DMS153 treated with DMSO at 0.1 percent for 48 hours (cell line): Measurements from ENCODE around the gene KCNJ8.

ENCODE experiments used
- DNase-seq: peaks from one replicate; lab custom pipeline; 2025; ENCODE audit not compliant: unreplicated experiment; lab: John Stamatoyannopoulos, UW

KCNJ8 gene

DNA sequence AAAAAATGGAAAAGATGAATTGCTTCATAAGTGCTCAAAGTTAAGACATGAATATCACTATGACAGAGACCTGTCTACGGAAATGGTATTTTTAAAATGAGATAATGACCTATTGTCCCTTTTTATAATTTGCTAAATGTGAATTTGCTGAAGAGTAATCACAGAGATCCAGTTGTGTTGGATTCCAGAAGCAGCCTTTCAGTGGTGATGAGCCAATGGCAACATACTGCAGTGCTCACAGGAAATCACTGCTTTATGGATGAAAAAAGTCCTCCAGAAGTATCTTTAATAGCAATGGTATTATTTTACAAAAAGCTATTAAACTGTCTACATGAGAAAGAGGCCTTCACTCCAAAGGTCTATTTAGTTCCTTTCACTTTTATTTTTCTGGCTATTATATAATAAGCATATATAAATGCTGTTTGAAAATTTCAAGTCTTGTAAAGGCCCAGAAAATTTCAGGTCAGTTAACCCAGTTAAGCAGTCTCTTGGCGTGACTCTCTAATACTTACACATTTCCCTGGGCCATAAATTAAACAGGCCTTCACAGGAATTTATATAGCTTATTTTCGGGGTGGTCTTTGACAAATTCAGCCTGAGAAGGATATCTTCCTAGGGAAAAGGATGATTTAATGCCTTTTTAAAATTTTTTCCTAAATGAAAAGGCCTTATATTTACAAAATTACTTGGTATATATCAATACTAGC, 55.4 kb downstream of the KCNJ8 start:
- no peak for DNase-seq

DNA sequence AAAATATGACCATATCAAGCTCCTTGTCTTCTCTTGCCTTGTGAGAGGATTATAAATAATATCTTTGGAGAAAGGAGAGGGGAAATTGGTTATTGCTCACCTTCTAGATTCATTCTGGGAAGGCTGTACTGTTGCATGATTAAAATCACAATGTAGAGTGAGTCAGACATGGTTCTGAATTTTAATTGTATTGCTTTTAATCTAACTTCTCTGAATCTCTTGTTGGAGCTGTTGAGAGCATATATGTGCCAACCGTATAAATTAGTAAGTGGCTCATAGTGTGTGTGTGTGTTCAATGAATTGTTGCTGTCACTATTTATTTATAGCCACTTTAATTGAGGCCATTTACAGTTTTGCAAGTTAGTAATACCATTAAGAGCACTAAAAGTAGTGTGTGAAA, 56.1 kb downstream of the KCNJ8 start:
- DNase-seq = no peak

DNA sequence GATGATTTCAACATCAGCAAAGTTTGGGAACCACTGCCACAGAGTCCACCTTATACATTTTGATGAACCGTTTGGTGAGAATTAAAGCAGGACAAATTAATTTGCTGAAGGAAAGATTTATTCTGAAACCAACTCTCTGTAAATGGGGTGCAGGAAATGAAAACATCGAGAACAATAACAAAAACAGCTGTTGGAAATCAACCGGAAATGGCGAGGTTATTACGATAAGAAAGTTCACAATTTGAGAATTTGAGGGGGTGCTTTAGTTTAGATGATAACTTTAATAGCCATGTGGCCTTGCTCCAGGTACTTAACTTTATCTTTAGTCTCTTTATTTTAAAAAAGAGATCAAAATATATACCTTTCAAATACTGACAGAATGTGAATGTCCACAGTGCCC, 56.7 kb downstream of the KCNJ8 start:
- DNase-seq = no peak

DNA sequence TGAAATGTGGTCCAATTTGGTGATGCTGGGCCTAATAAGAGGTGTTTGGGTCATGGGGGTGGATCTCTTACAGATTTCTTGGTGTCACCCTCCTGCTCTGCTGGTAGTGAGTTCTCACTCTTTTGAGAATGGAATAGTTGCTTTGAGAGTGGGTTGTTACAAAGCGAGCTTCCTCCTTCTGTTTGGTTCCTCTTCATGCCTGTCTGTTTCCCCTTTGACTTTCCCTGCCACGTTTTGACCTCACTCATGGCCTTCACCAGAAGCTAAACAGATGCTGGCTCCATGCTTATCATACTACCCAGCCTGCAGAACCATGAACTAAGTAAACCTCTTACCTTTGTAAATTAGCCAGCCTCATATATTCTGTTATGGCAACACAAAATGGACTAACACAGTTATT, 59.1 kb downstream of the KCNJ8 start:
- DNase-seq = no peak
